AG10803 (cell line): Measurements from ENCODE around the gene PDE1C.
"Not testable (repeated sequence)": the region's sequence is repeated elsewhere in the genome, so short reads cannot be mapped to it uniquely, and the experiment has no call there.

Source experiments
- DNase-seq: peaks from one replicate; pipeline ENCODE4 v3.0.0; 2010; ENCODE audit warnings: low read depth
- H3K4me3 ChIP-seq: 2 replicates; pipeline ENCODE4 v1.5.1; 2011; ENCODE audit warnings: mild to moderate bottlenecking, low read length, control low read depth
- CTCF ChIP-seq: conservative IDR thresholded peaks from 2 replicates; pipeline ENCODE4 v1.5.1; 2011; ENCODE audit warnings: mild to moderate bottlenecking, low read length, control low read depth, inconsistent platforms

PDE1C gene

GRCh38 chr7:31855530-31855929 lies 214.7 kb downstream of the PDE1C start:
- no peak for TF ChIP-seq CTCF
- no peak overlapping the region for H3K4me3 ChIP-seq
- DNase-seq, result no peak

DNA sequence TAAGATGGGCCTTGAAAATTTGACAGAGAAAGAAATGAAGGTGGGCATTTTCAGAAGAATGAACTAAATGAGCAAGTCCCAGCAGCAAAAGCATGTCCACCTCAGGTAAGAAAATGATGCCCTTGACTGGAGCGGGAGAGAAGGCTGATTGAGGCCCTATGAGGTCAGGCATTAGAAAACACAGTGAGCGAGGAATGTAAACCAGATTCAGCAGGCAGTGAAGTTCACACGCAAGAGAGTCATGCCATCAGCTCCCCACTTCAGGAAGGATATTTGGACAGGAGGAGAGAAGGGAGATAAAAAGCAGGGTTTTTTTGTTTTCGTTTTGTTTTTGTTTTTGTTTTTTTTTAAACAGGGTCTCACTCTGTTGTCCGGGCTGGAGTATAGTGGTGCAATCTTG lies 216.8 kb downstream of the PDE1C start:
- H3K4me3 ChIP-seq, result no peak overlapping the region
- DNase-seq, result peak; percentile 35
- no peak for TF ChIP-seq CTCF

DNA sequence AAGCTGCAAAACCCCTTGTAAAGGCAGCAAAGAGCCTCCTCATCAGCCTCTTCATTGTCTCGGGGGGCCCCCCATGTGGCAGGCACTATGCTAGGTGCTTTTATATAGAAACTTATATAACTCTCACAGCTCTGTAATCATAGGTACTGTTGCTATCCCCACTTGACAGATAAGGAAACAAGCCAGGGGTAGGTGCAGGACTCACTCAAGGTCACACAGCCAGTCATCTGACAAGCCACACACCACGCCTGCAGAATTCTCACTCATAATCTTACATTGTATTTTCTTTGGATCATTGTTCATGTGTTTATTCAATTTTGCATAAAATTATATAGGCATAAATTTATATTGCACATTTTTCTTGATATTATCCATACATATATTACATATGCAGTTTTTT lies 217.7 kb downstream of the PDE1C start:
- H3K4me3 ChIP-seq, result no peak overlapping the region
- TF ChIP-seq CTCF, result no peak
- no peak for DNase-seq

- no peak for DNase-seq
- H3K4me3 ChIP-seq, result no peak overlapping the region
- no peak for TF ChIP-seq CTCF
Observed at GRCh38 chr7:31851119-31851518, 219.1 kb downstream of the PDE1C start.

- DNase-seq, result no peak
- TF ChIP-seq CTCF, result no peak
- no peak overlapping the region for H3K4me3 ChIP-seq
Observed at GRCh38 chr7:31850601-31851000, 219.6 kb downstream of the PDE1C start.

DNA sequence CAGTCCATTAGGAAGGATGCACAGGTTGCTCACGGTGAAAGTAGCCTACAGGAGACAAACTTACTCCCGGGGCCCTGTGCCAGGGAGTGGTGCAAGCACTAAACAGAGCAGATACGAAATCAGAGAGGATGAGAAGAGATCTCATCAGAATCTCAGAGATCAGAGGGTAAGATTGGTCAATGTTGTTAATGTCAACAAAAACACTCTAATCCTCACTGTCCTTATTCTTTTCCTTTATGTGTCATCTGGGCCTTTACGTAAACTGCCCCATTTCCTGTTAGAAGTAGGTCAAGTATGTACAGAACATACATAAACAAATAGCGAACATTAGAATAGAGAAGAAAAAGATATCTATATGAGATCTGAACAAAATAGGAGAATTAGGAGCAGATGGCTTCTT lies 220.1 kb downstream of the PDE1C start:
- DNase-seq, result no peak
- H3K4me3 ChIP-seq, result no peak overlapping the region
- no peak for TF ChIP-seq CTCF

- TF ChIP-seq CTCF, result no peak
- no peak overlapping the region for H3K4me3 ChIP-seq
- DNase-seq, result no peak
Observed at GRCh38 chr7:31835471-31835870, 234.7 kb downstream of the PDE1C start.

DNA sequence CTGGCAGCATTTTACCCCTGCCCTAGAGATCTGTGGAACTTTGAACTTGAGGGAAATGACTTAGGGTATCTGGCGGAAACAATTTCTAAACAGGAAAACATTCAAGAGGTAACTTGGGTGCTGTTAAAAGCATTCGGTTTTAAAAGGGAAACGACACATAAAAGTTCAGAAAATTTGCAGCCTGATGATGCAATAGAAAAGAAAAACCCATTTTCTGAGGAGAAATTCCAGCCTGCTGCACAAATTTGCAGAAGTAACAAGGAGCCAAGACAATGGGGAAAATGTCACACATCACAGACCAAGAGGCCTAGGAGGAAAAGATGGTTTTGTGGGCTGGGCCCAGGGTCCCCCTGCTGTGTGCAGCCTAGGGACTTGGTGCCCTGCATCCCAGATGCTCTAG lies 236.6 kb downstream of the PDE1C start:
- not testable (repeated sequence) for DNase-seq, H3K4me3 ChIP-seq
